HepG2 (cell line): ENCODE data around the gene PLXND1. TPM values are rescaled to one million over a fixed set of nuclear protein-coding genes. Genes with fewer than 3 reads are reported as not detected.
A peak's percentile ranks its signal among the peaks of the same experiment; 100 is the strongest.

Experiments used
- ATAC-seq: fragments of 200-7000 bp; cut with Tn5 transposase; 3 replicates; pipeline ENCODE4 v1.9.1; 2020; ENCODE audit warnings: mild to moderate bottlenecking, moderate library complexity
- BruUV-seq: library from RNA; stranded (reverse); fragments of 400-500 nt; replicated peaks from 2 replicates; lab custom pipeline; 2021; lab: Mats Ljungman, UMichigan
- CTCF ChIA-PET: fragments of 300-600 bp; formaldehyde crosslinking; extraction: SDS; loops from one replicate; lab custom pipeline; 2021; ENCODE audit warnings: low total read pairs, inconsistent platforms, low intra/inter-chr PET ratio; lab: Yijun Ruan, JAX
- POLR2A ChIA-PET: fragments of 350-600 bp; sonication (Branson Sonifier 250); formaldehyde crosslinking; loops from one replicate; lab custom pipeline; 2020; ENCODE audit warnings: antibody characterized with exemption, inconsistent platforms; lab: Yijun Ruan, JAX
- DNase-seq: peaks from one replicate; pipeline ENCODE4 v3.0.0-alpha.2; 2015; ENCODE audit warnings: low spot score
- FAIRE-seq: peaks from 3 replicates; lab custom pipeline; 2011; peaks lifted over from hg19 to GRCh38; lab: Jason Lieb, UNC
- H2AFZ ChIP-seq: one replicate; pipeline ENCODE4 v1.6.1; 2011; ENCODE audit warnings: low read length, inconsistent platforms
- H3K27ac ChIP-seq: fragments of 300-600 bp; 3 replicates; pipeline ENCODE4 v1.8.0; 2011; ENCODE audit warnings: mixed run types, mild to moderate bottlenecking, mixed read lengths, low read length, inconsistent platforms; ENCODE audit not compliant: insufficient read depth; ENCODE audit errors: extremely low read length
- H3K27me3 ChIP-seq, 2 experiments: fragments of 200-600 bp in 1 of 2; 2 replicates in 1 of 2; 3 replicates in 1 of 2; pipeline versions ENCODE4 v1.6.0 to v1.8.0; 2011; ENCODE audit warnings: low read length in 2 of 2, mild to moderate bottlenecking in 2 of 2, moderate library complexity in 2 of 2, inconsistent platforms in 1 of 2; ENCODE audit not compliant: insufficient read depth in 2 of 2, control insufficient read depth in 1 of 2
- H3K36me3 ChIP-seq, 2 experiments: fragments of 200-600 bp in 1 of 2; replicated peaks in 1 of 2; 2 replicates in 1 of 2; 3 replicates in 1 of 2; pipeline versions ENCODE4 v1.5.1 to v1.8.0; 2011; ENCODE audit warnings: low read length in 2 of 2, inconsistent platforms in 1 of 2; ENCODE audit not compliant: insufficient read depth in 2 of 2, control insufficient read depth in 1 of 2
- H3K4me1 ChIP-seq: 2 replicates; pipeline ENCODE4 v1.5.1; 2012; ENCODE audit warnings: low read length, inconsistent platforms; ENCODE audit not compliant: insufficient read depth
- H3K4me2 ChIP-seq: 2 replicates; pipeline ENCODE4 v1.6.0; 2011; ENCODE audit warnings: low read depth, low read length, inconsistent platforms
- H3K4me3 ChIP-seq, 3 experiments: fragments of 200-600 bp in 1 of 3; sonication (generic), shearing (Covaris generic) in 1 of 3; replicated peaks in 1 of 3; 2 replicates each; pipeline ENCODE4 v1.5.1; 2011 to 2016; ENCODE audit warnings: low read length in 3 of 3, inconsistent platforms in 2 of 3, low read depth in 2 of 3, mild to moderate bottlenecking in 2 of 3, control low read depth in 1 of 3, mixed read lengths in 1 of 3; ENCODE audit not compliant: insufficient read depth in 1 of 3
- H3K79me2 ChIP-seq: one replicate; pipeline ENCODE4 v1.6.1; 2011; ENCODE audit warnings: low read length, inconsistent platforms; ENCODE audit not compliant: insufficient read depth
- H3K9ac ChIP-seq: 2 replicates; pipeline ENCODE4 v1.6.0; 2011; ENCODE audit warnings: mild to moderate bottlenecking, low read depth, low read length, inconsistent platforms; ENCODE audit not compliant: insufficient read depth
- H3K9me3 ChIP-seq: 2 replicates; pipeline ENCODE4 v1.5.1; 2012; ENCODE audit warnings: mild to moderate bottlenecking, low read length
- H4K20me1 ChIP-seq: 2 replicates; pipeline ENCODE4 v1.6.0; 2011; ENCODE audit warnings: inconsistent platforms, mild to moderate bottlenecking, low read length, moderate library complexity; ENCODE audit not compliant: insufficient read depth
- PBX2 ChIP-seq: IDR thresholded peaks from 2 replicates; pipeline ENCODE4 v1.6.1; 2016; ENCODE audit warnings: control low read depth
- PHF21A ChIP-seq: sonication (generic); formaldehyde crosslinking; IDR thresholded peaks from 2 replicates; pipeline ENCODE4 v1.5.0; 2020; ENCODE audit warnings: mild to moderate bottlenecking, missing genetic modification reagents
- PRDM15 ChIP-seq: sonication (generic); formaldehyde crosslinking; IDR thresholded peaks from 2 replicates; pipeline ENCODE4 v1.4.0; 2020; ENCODE audit warnings: missing genetic modification reagents
- SIN3B ChIP-seq: fragments of 150-350 bp; IDR thresholded peaks from 2 replicates; pipeline ENCODE4 v1.6.1; 2014; ENCODE audit warnings: low read length
- ZHX1 ChIP-seq: sonication (generic); formaldehyde crosslinking; IDR thresholded peaks from 2 replicates; pipeline ENCODE4 v1.8.1; 2022; ENCODE audit warnings: low read depth, mild to moderate bottlenecking, missing genetic modification reagents
- ZKSCAN8 ChIP-seq: IDR thresholded peaks from 2 replicates; pipeline ENCODE4 v1.6.1; 2016; ENCODE audit warnings: borderline replicate concordance, missing genetic modification reagents, missing compliant biosample characterization
- WGBS: methylation state at CpG from one replicate; pipeline ENCODE4 v1.1.6; 2017; ENCODE audit warnings: low lambda C conversion rate; 5-methylcytosine and 5-hydroxymethylcytosine counted together
- in situ Hi-C: cut with HindIII; loops from 2 replicates; pipeline ENCODE4 v1.10.0; 2017; ENCODE audit warnings: low pct_unique_long_range_greater_than_20kb; ENCODE audit not compliant: extremely low pct_ligation_motif_present
- intact Hi-C: fragments of 100-400 bp; cut with micrococcal nuclease; formaldehyde crosslinking; loops from one replicate; pipeline ENCODE4 v1.10.0; 2022; ENCODE audit not compliant: unreplicated experiment
- polyA plus RNA-seq, 8 experiments: library from polyadenylated mRNA; depleted of rRNA in 3 of 8; stranded (reverse) in 7 of 8; unstranded in 1 of 8; fragments of >200 nt; fragmentation: Illumina TruSeq in 4 of 8; extraction: Trizol in 4 of 8; gene quantifications; 2 replicates each; pipeline versions ENCODE4 v1.2.1 to v1.2.3, GENCODE V29; 2011 to 2016; ENCODE audit warnings: low read depth in 4 of 8, missing spikeins in 1 of 8, mixed read lengths in 1 of 8; ENCODE audit not compliant: insufficient read depth in 1 of 8
- total RNA-seq, 5 experiments: library from RNA; depleted of rRNA; stranded (reverse); fragments of >200 nt; fragmentation: Illumina TruSeq; extraction: Trizol; gene quantifications; 2 replicates each; pipeline ENCODE4 v1.2.3, GENCODE V29; 2016; ENCODE audit warnings: low read depth in 1 of 5

Gene PLXND1
- total and polyA plus RNA-seq, 2 of the 13 experiments (the other 11 are each of a cell fraction or from before 2014, with no cell fraction given) = 15.9 to 42.0 TPM

- DNase-seq (no peak), FAIRE-seq (no peak)
- Histone ChIP-seq H3K27ac (no peak overlapping the region), H3K4me3 (no peak overlapping the region), H3K79me2 (no peaks in the 10 kb centered on the region), H3K4me1 (peaks cover 6% of the 10 kb centered on the region), H3K27me3 (no peaks in the 10 kb centered on the region), H4K20me1 (no peaks in the 10 kb centered on the region), H3K9me3 (no peaks in the 10 kb centered on the region), H2AFZ (no peak overlapping the region), H3K4me2 (no peak overlapping the region), H3K36me3 (peaks cover 48 to 61% of the 10 kb centered on the region in 2 experiments; a peak in 4 of 5 replicates)
- in situ Hi-C loops (no loop called here), intact Hi-C loops (no loop called here)
- CTCF ChIA-PET = no interaction called here
- no TSS peak for BruUV-seq
- 94% methylated on average over 4 of the region's 8 CpGs for WGBS
- TF ChIP-seq PHF21A (no peak), SIN3B (no peak), PBX2 (no peak), ZHX1 (no peak), PRDM15 (no peak), ZKSCAN8 (CRISPR knock-in tag) (0 out of 2 replicates have a peak, but pooled peaks have one; percentile 68)
- TF ChIP-seq, all 625 proteins: peak for 1
- POLR2A ChIA-PET = no interaction called here
- ATAC-seq = no peak
- no peak overlapping the region for H3K9ac ChIP-seq
Measured at GRCh38 chr3:129581623-129582022, 24.9 kb downstream of the PLXND1 start.
